Fibroblast of lung (primary cell): ENCODE data around the gene DCDC2.

Experiments used
- EZH2 ChIP-seq: IDR thresholded peaks from 2 replicates; pipeline ENCODE4 v1.5.1; 2012; ENCODE audit warnings: low read length, control low read depth, mild to moderate bottlenecking; ENCODE audit errors: missing control alignments
- TF ChIP-seq, protein P1 (sequence below), 2 donors: IDR thresholded peaks in 1 of 2; conservative IDR thresholded peaks in 1 of 2; 1 replicate in 1 of 2; 2 replicates in 1 of 2; pipeline ENCODE4 v1.5.1; 2011 to 2012; ENCODE audit warnings: low read length in 2 of 2, control low read depth in 1 of 2, inconsistent platforms in 1 of 2, low read depth in 1 of 2, mild to moderate bottlenecking in 1 of 2

DNA sequence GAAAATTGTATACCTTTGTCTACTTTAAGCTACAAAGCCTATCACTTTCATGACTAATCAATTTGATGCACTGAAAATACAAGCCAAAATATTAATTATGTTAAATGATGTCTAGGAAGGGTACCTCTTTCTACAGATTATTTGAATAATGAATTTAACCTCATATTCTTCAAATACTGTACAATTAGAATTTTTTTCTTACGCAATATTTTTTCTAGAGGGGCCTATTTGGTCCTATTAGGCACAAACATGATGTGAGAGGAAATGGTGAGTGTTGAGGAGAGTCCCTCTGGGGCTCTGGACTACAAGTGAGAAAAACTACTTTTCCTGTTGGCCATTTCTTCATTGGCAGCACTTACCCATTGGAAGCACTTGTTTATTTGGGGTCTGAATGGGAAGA lies 5.4 kb downstream of the DCDC2 start:
- TF ChIP-seq, protein P1, sequence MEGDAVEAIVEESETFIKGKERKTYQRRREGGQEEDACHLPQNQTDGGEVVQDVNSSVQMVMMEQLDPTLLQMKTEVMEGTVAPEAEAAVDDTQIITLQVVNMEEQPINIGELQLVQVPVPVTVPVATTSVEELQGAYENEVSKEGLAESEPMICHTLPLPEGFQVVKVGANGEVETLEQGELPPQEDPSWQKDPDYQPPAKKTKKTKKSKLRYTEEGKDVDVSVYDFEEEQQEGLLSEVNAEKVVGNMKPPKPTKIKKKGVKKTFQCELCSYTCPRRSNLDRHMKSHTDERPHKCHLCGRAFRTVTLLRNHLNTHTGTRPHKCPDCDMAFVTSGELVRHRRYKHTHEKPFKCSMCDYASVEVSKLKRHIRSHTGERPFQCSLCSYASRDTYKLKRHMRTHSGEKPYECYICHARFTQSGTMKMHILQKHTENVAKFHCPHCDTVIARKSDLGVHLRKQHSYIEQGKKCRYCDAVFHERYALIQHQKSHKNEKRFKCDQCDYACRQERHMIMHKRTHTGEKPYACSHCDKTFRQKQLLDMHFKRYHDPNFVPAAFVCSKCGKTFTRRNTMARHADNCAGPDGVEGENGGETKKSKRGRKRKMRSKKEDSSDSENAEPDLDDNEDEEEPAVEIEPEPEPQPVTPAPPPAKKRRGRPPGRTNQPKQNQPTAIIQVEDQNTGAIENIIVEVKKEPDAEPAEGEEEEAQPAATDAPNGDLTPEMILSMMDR (conservative IDR thresholded peaks at IDR 0.05 in 1 of 2, IDR thresholded peaks at IDR 0.05 in 1 of 2; ENCODE audit: low read depth in 1 of 2, low read length in 2 of 2) = no peak
- no peak for TF ChIP-seq EZH2
